D721Med (cell line): ENCODE data around the gene MYL7.
"Not testable (repeated sequence)": the region's sequence is repeated elsewhere in the genome, so short reads cannot be mapped to it uniquely, and the experiment has no call there.

ENCODE experiments used
- DNase-seq: peaks from one replicate; pipeline ENCODE4 v3.0.0; 2011; ENCODE audit warnings: low spot score; ENCODE audit not compliant: insufficient read length
- FAIRE-seq: peaks from 2 replicates; lab custom pipeline; 2011; peaks lifted over from hg19 to GRCh38; lab: Jason Lieb, UNC
- TF ChIP-seq, protein P1 (sequence below): IDR thresholded peaks from 2 replicates; pipeline ENCODE4 v1.5.1; 2012; ENCODE audit warnings: mild to moderate bottlenecking, control low read depth; ENCODE audit not compliant: insufficient read depth; ENCODE audit errors: missing control alignments

MYL7 gene

DNA sequence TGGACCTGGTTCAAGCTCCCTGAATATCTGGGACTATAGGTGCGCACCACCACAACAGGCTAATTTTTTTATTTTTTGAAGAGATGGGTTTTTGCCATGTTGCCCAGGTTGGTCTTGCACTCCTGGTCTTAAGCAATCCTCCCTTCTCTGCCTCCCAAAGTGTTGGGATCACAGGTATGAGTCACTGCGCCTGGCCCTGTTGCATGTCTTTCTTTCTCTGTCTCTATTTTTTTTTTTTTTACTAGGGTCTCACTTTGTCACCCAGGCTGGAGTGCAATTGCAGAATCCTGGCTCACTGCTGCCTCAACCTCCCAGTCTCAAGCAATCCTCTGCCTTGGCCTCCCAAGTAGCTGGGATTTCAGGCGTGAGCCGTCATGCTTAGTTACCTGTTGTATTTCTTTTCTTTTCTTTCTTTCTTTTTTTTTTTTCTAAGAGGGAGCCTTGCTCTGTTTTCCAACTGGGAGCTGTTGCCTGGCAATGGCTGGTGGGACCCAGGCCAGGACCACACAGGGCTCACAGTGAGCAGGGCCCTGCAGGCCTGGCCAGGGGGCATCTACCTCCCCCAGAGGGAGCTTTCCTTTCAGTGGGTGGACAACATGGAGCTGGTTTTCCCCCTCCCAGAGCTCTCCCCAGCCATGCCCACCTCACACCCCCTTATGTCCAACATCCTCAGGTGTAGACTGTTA lies 6.0 kb downstream of the MYL7 start:
- no peak for FAIRE-seq
- TF ChIP-seq, protein P1, sequence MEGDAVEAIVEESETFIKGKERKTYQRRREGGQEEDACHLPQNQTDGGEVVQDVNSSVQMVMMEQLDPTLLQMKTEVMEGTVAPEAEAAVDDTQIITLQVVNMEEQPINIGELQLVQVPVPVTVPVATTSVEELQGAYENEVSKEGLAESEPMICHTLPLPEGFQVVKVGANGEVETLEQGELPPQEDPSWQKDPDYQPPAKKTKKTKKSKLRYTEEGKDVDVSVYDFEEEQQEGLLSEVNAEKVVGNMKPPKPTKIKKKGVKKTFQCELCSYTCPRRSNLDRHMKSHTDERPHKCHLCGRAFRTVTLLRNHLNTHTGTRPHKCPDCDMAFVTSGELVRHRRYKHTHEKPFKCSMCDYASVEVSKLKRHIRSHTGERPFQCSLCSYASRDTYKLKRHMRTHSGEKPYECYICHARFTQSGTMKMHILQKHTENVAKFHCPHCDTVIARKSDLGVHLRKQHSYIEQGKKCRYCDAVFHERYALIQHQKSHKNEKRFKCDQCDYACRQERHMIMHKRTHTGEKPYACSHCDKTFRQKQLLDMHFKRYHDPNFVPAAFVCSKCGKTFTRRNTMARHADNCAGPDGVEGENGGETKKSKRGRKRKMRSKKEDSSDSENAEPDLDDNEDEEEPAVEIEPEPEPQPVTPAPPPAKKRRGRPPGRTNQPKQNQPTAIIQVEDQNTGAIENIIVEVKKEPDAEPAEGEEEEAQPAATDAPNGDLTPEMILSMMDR = no peak

DNA sequence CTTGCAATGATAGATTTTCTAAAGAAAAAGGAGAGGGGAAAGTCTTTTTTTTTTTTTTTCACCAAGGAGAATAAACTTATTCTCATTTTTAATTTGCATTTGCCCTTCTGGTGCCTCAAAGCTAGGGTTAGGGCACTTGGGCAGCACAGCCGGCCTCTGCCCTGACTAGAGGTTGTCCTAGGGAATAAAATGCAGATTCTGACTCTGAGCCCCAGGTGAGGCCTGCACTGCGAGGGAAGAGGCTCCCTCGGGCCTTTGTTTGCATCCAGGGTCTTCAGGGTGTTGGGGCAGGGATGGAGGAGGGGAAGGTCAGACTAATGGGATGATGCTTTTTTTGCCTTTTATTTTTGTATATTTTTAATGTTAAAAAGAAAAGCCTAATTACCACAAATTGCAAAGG lies 7.8 kb downstream of the MYL7 start:
- TF ChIP-seq, protein P1 = no peak
- DNase-seq = no peak
- no peak for FAIRE-seq

More for the DNA sequence above, 6.0 kb downstream of the MYL7 start:
- no peak for DNase-seq

DNA sequence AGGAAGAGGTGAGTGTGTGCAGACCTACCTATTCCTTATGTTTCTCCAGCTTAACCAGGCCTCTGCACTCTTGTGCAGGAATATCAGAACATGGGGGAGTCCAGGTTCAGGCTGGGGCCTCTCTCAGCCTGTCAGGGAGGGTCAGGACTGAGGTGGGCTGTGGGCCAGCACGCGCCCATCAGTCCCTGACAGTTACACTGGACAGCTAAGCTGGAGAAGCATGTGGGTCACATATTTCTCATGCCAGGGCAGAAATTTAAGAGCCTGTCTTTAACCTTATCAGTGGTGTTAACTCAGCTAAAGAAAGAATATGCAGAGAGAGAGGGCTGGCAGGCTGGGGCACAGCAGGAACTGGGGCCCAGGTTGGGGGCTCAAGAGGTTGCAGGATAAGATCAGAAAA lies 9.1 kb downstream of the MYL7 start:
- TF ChIP-seq, protein P1 = no peak
- FAIRE-seq (no peak), DNase-seq (no peak)

DNA sequence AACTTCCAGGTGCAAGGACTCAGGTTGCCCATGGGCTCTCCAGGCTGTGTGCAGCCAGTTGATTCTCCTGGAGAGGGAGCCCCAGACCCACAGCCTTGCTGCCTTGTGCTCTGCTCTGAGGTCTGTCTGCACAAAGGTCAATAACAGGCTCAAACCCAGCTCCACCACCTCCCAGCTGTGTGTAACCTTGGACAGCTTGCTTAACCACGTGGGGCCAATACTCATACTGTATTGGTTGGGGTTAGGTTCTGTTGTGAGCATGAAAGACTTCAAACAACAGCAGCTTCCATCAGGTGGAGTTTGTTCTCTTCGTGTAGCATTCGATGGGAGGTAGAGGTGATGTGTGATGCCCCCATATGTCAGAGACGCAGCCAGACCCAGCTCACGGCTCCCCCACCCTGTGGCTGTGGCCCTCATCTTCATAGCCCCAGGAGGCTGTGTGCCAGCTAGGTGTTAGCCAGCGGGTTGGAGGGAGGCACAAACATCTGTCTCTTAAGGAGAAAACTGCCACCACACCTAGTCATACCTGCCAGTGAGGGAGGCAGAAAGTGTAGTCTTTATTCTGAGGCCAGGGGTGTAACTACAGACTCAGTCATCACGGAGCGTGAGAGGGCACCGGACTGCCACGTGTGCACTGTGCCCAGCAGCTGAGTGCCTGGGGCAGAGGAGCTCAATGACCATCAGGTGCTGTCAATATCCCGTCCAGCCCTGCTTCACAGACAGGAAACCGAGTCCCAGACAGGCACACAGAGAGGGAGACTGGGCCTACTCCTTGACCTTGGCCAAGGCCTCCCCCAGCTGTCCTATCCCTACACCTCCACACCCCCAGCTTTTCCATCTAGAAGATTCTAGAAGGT lies 9.7 kb downstream of the MYL7 start:
- DNase-seq (no peak), FAIRE-seq (no peak)

DNA sequence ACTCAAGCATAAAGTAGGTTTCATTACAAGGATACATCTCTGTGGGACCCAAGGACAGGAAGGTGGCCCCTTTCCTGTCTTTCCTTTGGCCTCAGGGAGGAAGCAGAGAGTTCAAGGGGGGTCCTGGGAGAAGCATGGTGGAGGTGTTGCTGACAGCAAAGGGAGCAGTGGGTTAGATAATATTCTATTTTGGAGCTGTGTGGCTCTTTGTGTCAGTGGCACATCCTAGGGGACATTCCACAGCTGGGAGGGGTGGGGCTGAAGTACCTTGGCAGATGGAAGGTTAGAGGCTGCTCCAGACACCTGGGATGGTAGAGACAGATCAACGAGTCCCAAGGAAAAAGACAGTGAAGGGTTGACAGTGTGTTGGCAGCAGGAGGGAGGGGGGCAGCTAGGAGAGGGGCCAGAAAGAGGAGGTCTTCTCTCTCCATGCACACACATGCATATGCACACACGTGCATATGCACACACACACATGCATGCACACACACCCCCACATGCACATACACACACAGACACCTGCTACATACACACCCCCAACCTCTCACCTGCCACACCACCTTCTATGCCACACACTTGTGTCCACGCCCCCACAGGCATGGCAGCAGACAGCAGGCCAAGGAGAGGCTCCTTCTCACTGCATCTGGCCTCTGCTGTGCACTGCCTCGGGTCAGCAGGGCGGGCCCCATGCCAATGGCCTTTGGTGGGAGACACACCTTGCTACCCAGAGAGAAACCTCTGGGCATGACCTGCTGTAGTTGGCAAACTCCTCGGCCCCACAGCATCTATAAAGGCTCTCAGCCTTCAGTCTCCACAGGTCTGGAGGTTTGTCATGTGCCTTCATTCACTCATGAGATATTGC lies 12.2 kb downstream of the MYL7 start:
- no peak for DNase-seq
- TF ChIP-seq, protein P1 = no peak
- no peak for FAIRE-seq

More for the DNA sequence above, 9.7 kb downstream of the MYL7 start:
- TF ChIP-seq, protein P1 = peak; percentile 8

DNA sequence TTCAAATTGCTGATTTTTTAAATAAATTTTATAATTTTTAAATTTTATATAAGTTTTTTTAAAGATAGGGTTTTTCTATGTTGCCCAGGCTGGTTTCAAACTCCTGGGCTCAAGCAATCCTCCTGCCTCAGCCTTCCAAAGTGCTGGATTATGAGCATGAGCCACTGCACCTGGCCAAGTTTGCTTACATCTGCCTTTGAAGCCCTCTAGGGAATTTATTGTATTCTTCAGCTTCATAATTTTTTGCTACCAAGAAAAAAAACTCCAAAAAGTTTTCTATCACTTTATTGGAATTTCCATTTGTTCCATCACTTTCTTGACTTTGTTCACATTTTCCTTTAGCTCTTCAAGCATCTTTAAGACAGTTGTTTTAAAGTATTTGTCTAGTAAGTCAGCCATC lies 14.0 kb downstream of the MYL7 start:
- no peak for FAIRE-seq
- TF ChIP-seq, protein P1 = no peak
- no peak for DNase-seq

DNA sequence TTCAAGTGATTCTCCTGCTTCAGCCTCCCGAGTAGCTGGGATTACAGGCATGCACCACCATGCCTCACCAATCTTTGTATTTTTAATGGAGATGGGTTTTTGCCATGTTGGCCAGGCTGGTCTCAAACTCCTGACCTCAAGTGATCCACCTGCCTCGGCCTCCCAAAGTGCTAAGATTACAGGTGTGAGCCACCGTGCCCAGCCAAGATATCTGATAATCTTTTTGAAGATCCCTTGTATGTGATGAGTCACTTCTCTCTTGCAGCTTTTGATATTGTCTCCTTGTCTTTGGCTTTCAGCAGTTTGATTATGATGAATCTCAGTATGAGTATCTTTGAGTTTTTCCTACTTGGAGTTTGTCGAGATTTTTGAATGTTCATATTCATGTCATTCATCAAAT lies 14.6 kb downstream of the MYL7 start:
- DNase-seq = not testable (repeated sequence)

More for the DNA sequence above, 14.6 kb downstream of the MYL7 start:
- not testable (repeated sequence) for FAIRE-seq
